HEK293 (cell line): ENCODE measurements around the gene C14orf119.

Experiments used
- CTCF ChIA-PET: fragments of 350-600 bp; formaldehyde crosslinking; extraction: SDS; loops from one replicate; lab custom pipeline; 2021; ENCODE audit warnings: antibody characterized with exemption; lab: Yijun Ruan, JAX
- POLR2A ChIA-PET: fragments of 300-600 bp; formaldehyde crosslinking; extraction: SDS; loops from one replicate; lab custom pipeline; 2020; ENCODE audit warnings: antibody characterized with exemption, inconsistent platforms; lab: Yijun Ruan, JAX
- H3K27ac ChIP-seq: fragments of 200-500 bp; sonication (Bioruptor generic); 2 replicates; pipeline ENCODE4 v1.5.1; 2014; ENCODE audit warnings: low read depth, low read length, control low read depth, inconsistent platforms; ENCODE audit errors: extremely low read depth
- H3K36me3 ChIP-seq, 2 experiments: fragments of 200-500 bp in 1 of 2; sonication (Bioruptor generic) in 1 of 2; 1 replicate in 1 of 2; 2 replicates in 1 of 2; pipeline ENCODE4 v1.5.1; 2014 to 2017; ENCODE audit warnings: inconsistent platforms in 2 of 2, low read length in 2 of 2; ENCODE audit not compliant: control insufficient read depth in 2 of 2, insufficient read depth in 1 of 2
- H3K4me1 ChIP-seq: fragments of 200-500 bp; sonication (Bioruptor generic); 2 replicates; pipeline ENCODE4 v1.5.1; 2014; ENCODE audit warnings: mild to moderate bottlenecking, low read length, inconsistent platforms; ENCODE audit not compliant: control insufficient read depth, insufficient read depth
- H3K4me3 ChIP-seq: 2 replicates; pipeline ENCODE4 v1.5.1; 2011; ENCODE audit warnings: low read depth, mild to moderate bottlenecking, control low read depth, low read length, moderate library complexity
- H3K9me3 ChIP-seq: fragments of 200-500 bp; sonication (Bioruptor generic); 2 replicates; pipeline ENCODE4 v1.5.1; 2014; ENCODE audit warnings: low read depth, low read length, inconsistent platforms; ENCODE audit not compliant: control insufficient read depth, insufficient read depth
- EGR2 ChIP-seq: fragments of 450-650 bp; formaldehyde crosslinking; IDR thresholded peaks from 2 replicates; pipeline ENCODE4 v1.5.1; 2016; ENCODE audit warnings: low read depth, missing biosample characterization, missing genetic modification characterization
- OSR2 ChIP-seq: fragments of 450-650 bp; formaldehyde crosslinking; IDR thresholded peaks from 2 replicates; pipeline ENCODE4 v1.5.1; 2016; ENCODE audit warnings: missing biosample characterization, missing genetic modification characterization
- PBX3 ChIP-seq: sonication (generic); formaldehyde crosslinking; IDR thresholded peaks from 2 replicates; pipeline ENCODE4 v1.8.1; 2022; ENCODE audit warnings: mild to moderate bottlenecking, moderate library complexity, missing genetic modification reagents
- SALL2 ChIP-seq: fragments of 450-650 bp; formaldehyde crosslinking; IDR thresholded peaks from 2 replicates; pipeline ENCODE4 v1.5.0; 2017; ENCODE audit warnings: missing biosample characterization, mild to moderate bottlenecking, missing genetic modification characterization, borderline replicate concordance
- SP2 ChIP-seq: fragments of 450-650 bp; formaldehyde crosslinking; IDR thresholded peaks from 2 replicates; pipeline ENCODE4 v1.5.1; 2016; ENCODE audit warnings: missing biosample characterization, missing genetic modification characterization
- YY2 ChIP-seq: fragments of 450-650 bp; formaldehyde crosslinking; IDR thresholded peaks from 2 replicates; pipeline ENCODE4 v1.5.1; 2016; ENCODE audit warnings: missing biosample characterization, missing genetic modification characterization
- ZBTB17 ChIP-seq: fragments of 450-650 bp; formaldehyde crosslinking; IDR thresholded peaks from 2 replicates; pipeline ENCODE4 v1.5.1; 2016; ENCODE audit warnings: missing biosample characterization, missing genetic modification characterization
- ZBTB8A ChIP-seq: fragments of 450-650 bp; formaldehyde crosslinking; IDR thresholded peaks from 2 replicates; pipeline ENCODE4 v1.5.1; 2016; ENCODE audit warnings: missing biosample characterization, missing genetic modification characterization
- ZFP37 ChIP-seq: fragments of 450-650 bp; formaldehyde crosslinking; IDR thresholded peaks from 2 replicates; pipeline ENCODE4 v1.5.1; 2016; ENCODE audit warnings: missing biosample characterization, missing genetic modification characterization
- ZNF174 ChIP-seq: fragments of 450-650 bp; formaldehyde crosslinking; IDR thresholded peaks from 2 replicates; pipeline ENCODE4 v1.5.0; 2017; ENCODE audit warnings: missing biosample characterization, mild to moderate bottlenecking, missing genetic modification characterization
- ZNF175 ChIP-seq: fragments of 450-650 bp; formaldehyde crosslinking; IDR thresholded peaks from 2 replicates; pipeline ENCODE4 v1.5.1; 2016; ENCODE audit warnings: missing biosample characterization, missing genetic modification characterization
- ZNF223 ChIP-seq: fragments of 450-650 bp; formaldehyde crosslinking; IDR thresholded peaks from 2 replicates; pipeline ENCODE4 v1.5.1; 2016; ENCODE audit warnings: missing biosample characterization, missing genetic modification characterization
- ZNF311 ChIP-seq: fragments of 450-650 bp; formaldehyde crosslinking; IDR thresholded peaks from 2 replicates; pipeline ENCODE4 v1.5.1; 2017; ENCODE audit warnings: missing biosample characterization, missing genetic modification characterization, borderline replicate concordance
- ZNF341 ChIP-seq: fragments of 450-650 bp; formaldehyde crosslinking; IDR thresholded peaks from 2 replicates; pipeline ENCODE4; 2016; ENCODE audit warnings: low read depth, missing biosample characterization, missing genetic modification characterization
- ZNF394 ChIP-seq: fragments of 450-650 bp; formaldehyde crosslinking; IDR thresholded peaks from 2 replicates; pipeline ENCODE4 v1.5.1; 2016; ENCODE audit warnings: missing biosample characterization, missing genetic modification characterization, mild to moderate bottlenecking, moderate library complexity, borderline replicate concordance
- ZNF398 ChIP-seq: fragments of 450-650 bp; formaldehyde crosslinking; IDR thresholded peaks from 2 replicates; pipeline ENCODE4 v1.5.1; 2017; ENCODE audit warnings: missing biosample characterization, missing genetic modification characterization
- ZNF530 ChIP-seq: fragments of 450-650 bp; formaldehyde crosslinking; IDR thresholded peaks from 2 replicates; pipeline ENCODE4 v1.5.1; 2016; ENCODE audit warnings: low read depth, missing biosample characterization, missing genetic modification characterization
- ZNF561 ChIP-seq: fragments of 450-650 bp; IDR thresholded peaks from 2 replicates; pipeline ENCODE4 v1.5.1; 2018; ENCODE audit warnings: missing biosample characterization, missing genetic modification characterization, borderline replicate concordance
- ZNF677 ChIP-seq: fragments of 450-650 bp; IDR thresholded peaks from 2 replicates; pipeline ENCODE4 v1.5.0; 2018; ENCODE audit warnings: missing biosample characterization, mild to moderate bottlenecking, missing genetic modification characterization, moderate library complexity
- ZNF747 ChIP-seq: fragments of 450-650 bp; formaldehyde crosslinking; IDR thresholded peaks from 2 replicates; pipeline ENCODE4 v1.5.1; 2016; ENCODE audit warnings: missing biosample characterization, missing genetic modification characterization
- ZNF830 ChIP-seq: fragments of 450-650 bp; IDR thresholded peaks from 2 replicates; pipeline ENCODE4 v1.5.0; 2018; ENCODE audit warnings: missing biosample characterization, missing genetic modification characterization, low read depth, mild to moderate bottlenecking, moderate library complexity
- TF ChIP-seq, protein P1 (sequence below): fragments of 450-650 bp; formaldehyde crosslinking; IDR thresholded peaks from 2 replicates; pipeline ENCODE4 v1.5.1; 2016; ENCODE audit warnings: missing biosample characterization, missing genetic modification characterization
- TF ChIP-seq, protein P2 (sequence below): fragments of 450-650 bp; formaldehyde crosslinking; IDR thresholded peaks from 2 replicates; pipeline ENCODE4 v1.5.0; 2017; ENCODE audit warnings: missing biosample characterization, missing genetic modification characterization, borderline replicate concordance
- TF ChIP-seq, protein P3 (sequence below): fragments of 450-650 bp; formaldehyde crosslinking; IDR thresholded peaks from 2 replicates; pipeline ENCODE4 v1.5.1; 2016; ENCODE audit warnings: missing biosample characterization, missing genetic modification characterization

The C14orf119 gene

DNA sequence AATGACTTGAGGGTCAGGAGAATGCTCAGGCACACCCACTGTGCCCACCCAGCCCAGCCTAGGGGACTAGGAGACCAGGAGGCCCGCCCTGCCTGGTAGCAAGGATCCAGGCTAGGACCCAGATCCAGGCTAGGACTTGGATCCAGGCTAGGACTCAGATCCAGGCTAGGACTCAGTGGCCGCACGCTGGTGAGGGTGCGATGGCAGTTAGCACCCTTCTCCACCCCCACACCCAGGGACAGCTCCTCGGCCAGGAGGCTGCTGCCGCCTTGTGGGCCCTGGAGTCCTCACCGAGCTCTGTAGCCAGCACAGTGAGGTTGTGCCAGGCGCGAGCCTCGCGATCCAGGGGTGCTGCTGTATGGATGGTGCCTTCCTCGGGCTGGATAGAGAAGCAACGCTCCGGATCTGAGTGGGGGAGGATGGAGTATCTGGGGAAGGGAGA lies 43.1 kb upstream of the C14orf119 start:
- Histone ChIP-seq H3K9me3 (no peaks in the 10 kb centered on the region), H3K27ac (no peak overlapping the region), H3K4me3 (no peak overlapping the region), H3K4me1 (peaks cover 4% of the 10 kb centered on the region; the same call in 1 of the 2 replicates)
- CTCF ChIA-PET = interaction anchor here (4.8 to 16.2 kb wide), 2 partner anchors 63 to 79 kb away, joined by 23 to 469 read pairs; partner anchors contain the start of gene AJUBA
- POLR2A ChIA-PET = interaction anchor here (0.8 kb wide), 1 partner anchor 70 kb away, joined by 3 read pairs; the partner anchor contains the start of gene AJUBA
- TF ChIP-seq ZNF175 (tag by site-specific recombination) = no peak
- TF ChIP-seq ZFP37 (tag by site-specific recombination) = no peak
- peak; percentile 67 for TF ChIP-seq ZBTB17 (tag by site-specific recombination)
- 0 out of 2 replicates have a peak, but pooled peaks have one; percentile 18 for TF ChIP-seq ZBTB8A (tag by site-specific recombination)
- TF ChIP-seq PBX3 = no peak
- TF ChIP-seq ZNF311 (tag by site-specific recombination) = no peak
- TF ChIP-seq, protein P1, sequence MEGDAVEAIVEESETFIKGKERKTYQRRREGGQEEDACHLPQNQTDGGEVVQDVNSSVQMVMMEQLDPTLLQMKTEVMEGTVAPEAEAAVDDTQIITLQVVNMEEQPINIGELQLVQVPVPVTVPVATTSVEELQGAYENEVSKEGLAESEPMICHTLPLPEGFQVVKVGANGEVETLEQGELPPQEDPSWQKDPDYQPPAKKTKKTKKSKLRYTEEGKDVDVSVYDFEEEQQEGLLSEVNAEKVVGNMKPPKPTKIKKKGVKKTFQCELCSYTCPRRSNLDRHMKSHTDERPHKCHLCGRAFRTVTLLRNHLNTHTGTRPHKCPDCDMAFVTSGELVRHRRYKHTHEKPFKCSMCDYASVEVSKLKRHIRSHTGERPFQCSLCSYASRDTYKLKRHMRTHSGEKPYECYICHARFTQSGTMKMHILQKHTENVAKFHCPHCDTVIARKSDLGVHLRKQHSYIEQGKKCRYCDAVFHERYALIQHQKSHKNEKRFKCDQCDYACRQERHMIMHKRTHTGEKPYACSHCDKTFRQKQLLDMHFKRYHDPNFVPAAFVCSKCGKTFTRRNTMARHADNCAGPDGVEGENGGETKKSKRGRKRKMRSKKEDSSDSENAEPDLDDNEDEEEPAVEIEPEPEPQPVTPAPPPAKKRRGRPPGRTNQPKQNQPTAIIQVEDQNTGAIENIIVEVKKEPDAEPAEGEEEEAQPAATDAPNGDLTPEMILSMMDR (tag by site-specific recombination) = peak; percentile 82
- TF ChIP-seq, protein P2, sequence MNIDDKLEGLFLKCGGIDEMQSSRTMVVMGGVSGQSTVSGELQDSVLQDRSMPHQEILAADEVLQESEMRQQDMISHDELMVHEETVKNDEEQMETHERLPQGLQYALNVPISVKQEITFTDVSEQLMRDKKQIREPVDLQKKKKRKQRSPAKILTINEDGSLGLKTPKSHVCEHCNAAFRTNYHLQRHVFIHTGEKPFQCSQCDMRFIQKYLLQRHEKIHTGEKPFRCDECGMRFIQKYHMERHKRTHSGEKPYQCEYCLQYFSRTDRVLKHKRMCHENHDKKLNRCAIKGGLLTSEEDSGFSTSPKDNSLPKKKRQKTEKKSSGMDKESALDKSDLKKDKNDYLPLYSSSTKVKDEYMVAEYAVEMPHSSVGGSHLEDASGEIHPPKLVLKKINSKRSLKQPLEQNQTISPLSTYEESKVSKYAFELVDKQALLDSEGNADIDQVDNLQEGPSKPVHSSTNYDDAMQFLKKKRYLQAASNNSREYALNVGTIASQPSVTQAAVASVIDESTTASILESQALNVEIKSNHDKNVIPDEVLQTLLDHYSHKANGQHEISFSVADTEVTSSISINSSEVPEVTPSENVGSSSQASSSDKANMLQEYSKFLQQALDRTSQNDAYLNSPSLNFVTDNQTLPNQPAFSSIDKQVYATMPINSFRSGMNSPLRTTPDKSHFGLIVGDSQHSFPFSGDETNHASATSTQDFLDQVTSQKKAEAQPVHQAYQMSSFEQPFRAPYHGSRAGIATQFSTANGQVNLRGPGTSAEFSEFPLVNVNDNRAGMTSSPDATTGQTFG (tag by site-specific recombination) = no peak
- TF ChIP-seq ZNF530 (tag by site-specific recombination) = no peak
- TF ChIP-seq ZNF174 (tag by site-specific recombination) = no peak
- peak; percentile 59; the same call in 1 of the 2 replicates for TF ChIP-seq ZNF394
- TF ChIP-seq, protein P3, sequence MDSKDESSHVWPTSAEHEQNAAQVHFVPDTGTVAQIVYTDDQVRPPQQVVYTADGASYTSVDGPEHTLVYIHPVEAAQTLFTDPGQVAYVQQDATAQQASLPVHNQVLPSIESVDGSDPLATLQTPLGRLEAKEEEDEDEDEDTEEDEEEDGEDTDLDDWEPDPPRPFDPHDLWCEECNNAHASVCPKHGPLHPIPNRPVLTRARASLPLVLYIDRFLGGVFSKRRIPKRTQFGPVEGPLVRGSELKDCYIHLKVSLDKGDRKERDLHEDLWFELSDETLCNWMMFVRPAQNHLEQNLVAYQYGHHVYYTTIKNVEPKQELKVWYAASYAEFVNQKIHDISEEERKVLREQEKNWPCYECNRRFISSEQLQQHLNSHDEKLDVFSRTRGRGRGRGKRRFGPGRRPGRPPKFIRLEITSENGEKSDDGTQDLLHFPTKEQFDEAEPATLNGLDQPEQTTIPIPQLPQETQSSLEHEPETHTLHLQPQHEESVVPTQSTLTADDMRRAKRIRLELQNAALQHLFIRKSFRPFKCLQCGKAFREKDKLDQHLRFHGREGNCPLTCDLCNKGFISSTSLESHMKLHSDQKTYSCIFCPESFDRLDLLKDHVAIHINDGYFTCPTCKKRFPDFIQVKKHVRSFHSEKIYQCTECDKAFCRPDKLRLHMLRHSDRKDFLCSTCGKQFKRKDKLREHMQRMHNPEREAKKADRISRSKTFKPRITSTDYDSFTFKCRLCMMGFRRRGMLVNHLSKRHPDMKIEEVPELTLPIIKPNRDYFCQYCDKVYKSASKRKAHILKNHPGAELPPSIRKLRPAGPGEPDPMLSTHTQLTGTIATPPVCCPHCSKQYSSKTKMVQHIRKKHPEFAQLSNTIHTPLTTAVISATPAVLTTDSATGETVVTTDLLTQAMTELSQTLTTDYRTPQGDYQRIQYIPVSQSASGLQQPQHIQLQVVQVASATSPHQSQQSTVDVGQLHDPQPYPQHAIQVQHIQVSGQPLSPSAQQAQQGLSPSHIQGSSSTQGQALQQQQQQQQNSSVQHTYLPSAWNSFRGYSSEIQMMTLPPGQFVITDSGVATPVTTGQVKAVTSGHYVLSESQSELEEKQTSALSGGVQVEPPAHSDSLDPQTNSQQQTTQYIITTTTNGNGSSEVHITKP = peak; percentile 60
- no peak; the same call in 1 of the 2 replicates for TF ChIP-seq SP2 (tag by site-specific recombination)
- TF ChIP-seq ZNF561 (tag by site-specific recombination) = peak; percentile 60; the same call in 1 of the 2 replicates
- TF ChIP-seq, all 188 proteins: peak for 6
- peaks cover 0 to 62% of the 10 kb centered on the region in 2 experiments; a peak in 1 of 3 replicates for H3K36me3 ChIP-seq

GRCh38 chr14:23052671-23053070 lies 42.6 kb upstream of the C14orf119 start:
- ChIA-PET CTCF (interaction anchor here (4.8 to 16.2 kb wide), 2 partner anchors 64 to 80 kb away, joined by 23 to 469 read pairs; partner anchors contain the start of gene AJUBA), POLR2A (no interaction called here)
- Histone ChIP-seq H3K9me3 (no peaks in the 10 kb centered on the region), H3K27ac (no peak overlapping the region), H3K4me1 (peaks cover 4% of the 10 kb centered on the region; the same call in 1 of the 2 replicates), H3K36me3 (peaks cover 0 to 62% of the 10 kb centered on the region in 2 experiments; a peak in 1 of 3 replicates), H3K4me3 (no peak overlapping the region)
- TF ChIP-seq ZNF223 (tag by site-specific recombination) = no peak
- no peak for TF ChIP-seq ZNF830 (tag by site-specific recombination)
- TF ChIP-seq ZNF747 (tag by site-specific recombination) = no peak
- TF ChIP-seq EGR2 (tag by site-specific recombination) = no peak
- no peak for TF ChIP-seq YY2 (tag by site-specific recombination)
- no peak for TF ChIP-seq SALL2 (tag by site-specific recombination)
- TF ChIP-seq OSR2 (tag by site-specific recombination) = no peak
- peak; percentile 17; the same call in 1 of the 2 replicates for TF ChIP-seq SP2 (tag by site-specific recombination)
- peak; percentile 78 for TF ChIP-seq ZNF341
- no peak for TF ChIP-seq ZNF677 (tag by site-specific recombination)
- TF ChIP-seq ZNF398 = no peak
